Thoracic aorta (tissue), 2 donors: ENCODE data around the gene UNC45A. TPM values are rescaled to one million over a fixed set of nuclear protein-coding genes. Genes with fewer than 3 reads are reported as not detected.

Experiments used
- ATAC-seq: fragments of 150-250 bp; one replicate; pipeline ENCODE4 v1.8.0; 2017; ENCODE audit warnings: low read depth; ENCODE audit not compliant: insufficient number of reproducible peaks, low FRiP score
- DNase-seq: peaks from one replicate; pipeline ENCODE4 v3.0.0-alpha.2; 2020; ENCODE audit warnings: low spot score
- H3K27ac ChIP-seq, 2 donors: fragments of 200-600 bp; sonication (generic); 1 replicate in 1 of 2; 2 replicates in 1 of 2; pipeline ENCODE4 v1.5.1; 2016; ENCODE audit warnings: mild to moderate bottlenecking in 2 of 2, moderate library complexity in 2 of 2
- H3K27me3 ChIP-seq: fragments of 200-600 bp; sonication (generic); replicated peaks from 2 replicates; pipeline ENCODE4 v1.6.0; 2016; ENCODE audit warnings: mild to moderate bottlenecking; ENCODE audit not compliant: insufficient read depth
- H3K36me3 ChIP-seq: fragments of 200-600 bp; sonication (generic); one replicate; pipeline ENCODE4 v1.5.1; 2016
- H3K4me1 ChIP-seq, 2 donors: fragments of 200-600 bp; sonication (generic); 1 replicate in 1 of 2; 2 replicates in 1 of 2; pipeline versions ENCODE4 v1.5.1 to v1.6.0; 2016; ENCODE audit warnings: low read depth in 2 of 2, mild to moderate bottlenecking in 1 of 2; ENCODE audit not compliant: control insufficient read depth in 1 of 2
- H3K4me3 ChIP-seq: fragments of 200-600 bp; sonication (generic); 2 replicates; pipeline ENCODE4 v1.5.1; 2016; ENCODE audit warnings: mild to moderate bottlenecking
- H3K9me3 ChIP-seq: fragments of 200-600 bp; sonication (generic); 2 replicates; pipeline ENCODE4 v1.5.1; 2016
- CTCF ChIP-seq: fragments of 200-600 bp; sonication (generic); IDR thresholded peaks from one replicate; pipeline ENCODE4 v1.5.1; 2019; ENCODE audit warnings: antibody characterized with exemption
- total RNA-seq, 2 donors: library from RNA; depleted of rRNA; stranded (reverse); fragments of >200 nt; gene quantifications; one replicate each; pipeline versions ENCODE4 v1.1.0 to v1.2.3, GENCODE V29; 2016

UNC45A gene
- total RNA-seq, 2 donors from 2014 or later, result 54.0 to 65.5 TPM

GRCh38 chr15:90909976-90910375 is 25.1 kb upstream of the UNC45A start:
- ATAC-seq (no peak), DNase-seq (no peak)
- no peak for TF ChIP-seq CTCF
- Histone ChIP-seq H3K9me3 (no peaks in the 10 kb centered on the region), H3K4me1 (no peaks in the 10 kb centered on the region), H3K27me3 (no peaks in the 10 kb centered on the region), H3K27ac (no peak overlapping the region), H3K4me3 (no peak overlapping the region), H3K36me3 (peaks cover 80% of the 10 kb centered on the region)

- no peak for TF ChIP-seq CTCF
- H3K27me3 ChIP-seq, result no peaks in the 10 kb centered on the region
- no peaks in the 10 kb centered on the region for H3K9me3 ChIP-seq
- no peak overlapping the region for H3K27ac ChIP-seq
- H3K4me1 ChIP-seq, result no peaks in the 10 kb centered on the region
- ATAC-seq (no peak), DNase-seq (no peak)
- H3K4me3 ChIP-seq, result no peak overlapping the region
- H3K36me3 ChIP-seq, result peaks cover 79% of the 10 kb centered on the region
Observed at GRCh38 chr15:90910441-90911301, 24.4 kb upstream of the UNC45A start.

GRCh38 chr15:90911302-90911623 is 23.8 kb upstream of the UNC45A start:
- Histone ChIP-seq H3K36me3 (peaks cover 79% of the 10 kb centered on the region), H3K27me3 (no peaks in the 10 kb centered on the region), H3K9me3 (no peaks in the 10 kb centered on the region), H3K4me1 (no peaks in the 10 kb centered on the region), H3K27ac (no peak overlapping the region), H3K4me3 (no peak overlapping the region)
- DNase-seq (no peak), ATAC-seq (no peak)
- no peak for TF ChIP-seq CTCF

GRCh38 chr15:90911906-90912769 is 22.9 kb upstream of the UNC45A start:
- Histone ChIP-seq H3K27me3 (no peaks in the 10 kb centered on the region), H3K4me1 (no peaks in the 10 kb centered on the region), H3K27ac (no peak overlapping the region), H3K4me3 (no peak overlapping the region), H3K9me3 (no peaks in the 10 kb centered on the region), H3K36me3 (peaks cover 79% of the 10 kb centered on the region)
- no peak for ATAC-seq
- no peak for TF ChIP-seq CTCF
- no peak for DNase-seq

GRCh38 chr15:90912770-90913075 is 22.4 kb upstream of the UNC45A start:
- ATAC-seq (no peak), DNase-seq (no peak)
- no peaks in the 10 kb centered on the region for H3K9me3 ChIP-seq
- peaks cover 79% of the 10 kb centered on the region for H3K36me3 ChIP-seq
- H3K27ac ChIP-seq, result no peak overlapping the region
- H3K4me3 ChIP-seq, result no peak overlapping the region
- TF ChIP-seq CTCF, result no peak
- no peaks in the 10 kb centered on the region for H3K27me3 ChIP-seq
- no peaks in the 10 kb centered on the region for H3K4me1 ChIP-seq
